GM12878 (cell line): ENCODE data around the gene GANC.

Source experiments
- SPI1 ChIP-seq: IDR thresholded peaks from 2 replicates; pipeline ENCODE4 v1.6.1; 2011; ENCODE audit warnings: low read depth, mild to moderate bottlenecking, low read length, moderate library complexity, borderline replicate concordance; ENCODE audit not compliant: insufficient read depth
- TAF1 ChIP-seq: IDR thresholded peaks from 2 replicates; pipeline ENCODE4 v1.6.1; 2011; ENCODE audit warnings: mild to moderate bottlenecking, low read depth, low read length, borderline replicate concordance

DNA sequence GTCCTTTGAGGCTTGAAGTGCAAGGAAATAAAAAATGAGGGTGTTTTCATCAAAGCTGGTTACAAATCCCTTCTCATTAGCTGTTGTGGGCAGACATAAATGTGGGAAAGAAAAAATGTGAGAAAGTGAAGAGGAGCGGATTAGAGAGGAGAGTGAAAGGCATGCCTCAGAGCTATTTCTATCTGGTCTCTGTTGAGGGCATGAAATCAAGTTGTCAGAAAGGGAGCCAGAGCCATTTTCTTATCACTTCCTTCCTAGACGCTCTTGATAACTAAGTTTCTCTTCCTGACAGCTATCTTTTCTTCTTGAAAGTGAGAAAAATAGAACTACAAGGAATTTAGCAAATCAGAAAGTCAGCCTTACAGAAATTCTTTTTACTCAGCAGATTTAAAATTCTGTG is 65.5 kb downstream of the GANC start:
- TF ChIP-seq TAF1 (no peak), SPI1 (no peak)
